Uterus (tissue), 2 donors: ENCODE data around the gene SMC3.

ENCODE experiments used
- CTCF ChIP-seq, 4 experiments: fragments of 200-600 bp in 2 of 4; fragments of 450-650 bp in 2 of 4; sonication (generic) in 2 of 4; IDR thresholded peaks; one replicate each; pipeline ENCODE4 v1.5.1; 2016 to 2019; ENCODE audit warnings: antibody characterized with exemption in 4 of 4, mild to moderate bottlenecking in 2 of 4, moderate library complexity in 1 of 4
- POLR2A ChIP-seq, 2 donors: fragments of 450-650 bp; IDR thresholded peaks; one replicate each; pipeline ENCODE4 v1.6.1; 2016; ENCODE audit warnings: antibody characterized with exemption in 2 of 2, mild to moderate bottlenecking in 1 of 2, moderate library complexity in 1 of 2

- TF ChIP-seq CTCF (IDR thresholded peaks at IDR 0.05), result no peak
- TF ChIP-seq POLR2A (IDR thresholded peaks at IDR 0.05), result no peak
Observed at GRCh38 chr10:110530131-110530831, 37.2 kb upstream of the SMC3 start.
